SH-SY5Y (cell line): ENCODE results near the gene EPS8L2.

Source experiments
- GATA2 ChIP-seq: IDR thresholded peaks from 2 replicates; pipeline ENCODE4 v1.6.1; 2011; ENCODE audit warnings: mild to moderate bottlenecking, low read depth, low read length
- GATA3 ChIP-seq: IDR thresholded peaks from 2 replicates; pipeline ENCODE4 v1.6.1; 2011; ENCODE audit warnings: low read depth, mild to moderate bottlenecking, low read length, moderate library complexity

GRCh38 chr11:764322-765024 lies 58.4 kb downstream of the EPS8L2 start:
- TF ChIP-seq GATA3 (no peak), GATA2 (no peak)
